ENCODE data around the gene LCN15. TPM values are rescaled to one million over a fixed set of nuclear protein-coding genes. Genes with fewer than 3 reads are reported as not detected.

LCN15 gene, protein sequence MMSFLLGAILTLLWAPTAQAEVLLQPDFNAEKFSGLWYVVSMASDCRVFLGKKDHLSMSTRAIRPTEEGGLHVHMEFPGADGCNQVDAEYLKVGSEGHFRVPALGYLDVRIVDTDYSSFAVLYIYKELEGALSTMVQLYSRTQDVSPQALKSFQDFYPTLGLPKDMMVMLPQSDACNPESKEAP
- total RNA-seq = 1 to 10 TPM in 1 of 2 donors, under 1 TPM in 1; 0.63 to 1.4 TPM

DNA sequence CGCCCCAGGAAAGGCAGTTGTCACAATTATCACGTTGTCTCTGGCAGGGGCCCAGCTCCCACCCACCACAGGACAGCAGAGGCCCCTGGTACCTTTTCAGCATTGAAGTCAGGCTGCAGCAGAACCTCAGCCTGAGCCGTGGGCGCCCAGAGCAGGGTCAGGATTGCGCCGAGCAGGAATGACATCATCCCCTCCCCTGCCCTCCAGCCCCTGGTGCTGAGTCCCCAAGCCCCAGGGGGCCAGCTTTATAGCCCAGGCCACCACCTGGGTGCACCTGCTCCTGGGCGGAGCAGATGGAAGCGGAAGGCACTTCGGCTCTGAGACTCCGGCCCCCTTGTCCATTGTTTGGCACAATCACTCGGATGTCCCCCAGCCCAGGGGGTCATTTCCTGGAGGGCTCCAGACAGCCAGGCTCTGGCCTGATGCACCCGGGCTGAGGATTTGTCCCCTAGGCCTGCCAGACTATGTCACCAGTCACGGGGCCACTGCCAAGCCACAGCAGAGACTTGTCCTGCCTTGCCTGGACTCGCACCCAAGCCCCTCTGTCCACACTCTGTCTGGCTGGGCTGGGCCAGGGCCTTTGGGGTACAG, at the start of gene LCN15:
Gene LCN15, minus strand, starts transcription at position 218 of the 591 bp plus-strand sequence. Its CDS starts 30 bp downstream, at position 188.
- no peaks in the 10 kb centered on the region for H3K9me3 ChIP-seq
- H3K4me3 ChIP-seq = no peak within 1 kb of the TSS
- H3K27ac ChIP-seq = no peak within 1 kb of the TSS
- TF ChIP-seq, protein P1, sequence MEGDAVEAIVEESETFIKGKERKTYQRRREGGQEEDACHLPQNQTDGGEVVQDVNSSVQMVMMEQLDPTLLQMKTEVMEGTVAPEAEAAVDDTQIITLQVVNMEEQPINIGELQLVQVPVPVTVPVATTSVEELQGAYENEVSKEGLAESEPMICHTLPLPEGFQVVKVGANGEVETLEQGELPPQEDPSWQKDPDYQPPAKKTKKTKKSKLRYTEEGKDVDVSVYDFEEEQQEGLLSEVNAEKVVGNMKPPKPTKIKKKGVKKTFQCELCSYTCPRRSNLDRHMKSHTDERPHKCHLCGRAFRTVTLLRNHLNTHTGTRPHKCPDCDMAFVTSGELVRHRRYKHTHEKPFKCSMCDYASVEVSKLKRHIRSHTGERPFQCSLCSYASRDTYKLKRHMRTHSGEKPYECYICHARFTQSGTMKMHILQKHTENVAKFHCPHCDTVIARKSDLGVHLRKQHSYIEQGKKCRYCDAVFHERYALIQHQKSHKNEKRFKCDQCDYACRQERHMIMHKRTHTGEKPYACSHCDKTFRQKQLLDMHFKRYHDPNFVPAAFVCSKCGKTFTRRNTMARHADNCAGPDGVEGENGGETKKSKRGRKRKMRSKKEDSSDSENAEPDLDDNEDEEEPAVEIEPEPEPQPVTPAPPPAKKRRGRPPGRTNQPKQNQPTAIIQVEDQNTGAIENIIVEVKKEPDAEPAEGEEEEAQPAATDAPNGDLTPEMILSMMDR (IDR thresholded peaks at IDR 0.05) = no peak
- DNase-seq (ENCODE audit: low spot score) = no peak
- H3K27me3 ChIP-seq = no peaks in the 10 kb centered on the region
- H3K36me3 ChIP-seq = no peaks in the 10 kb centered on the region
- H3K4me1 ChIP-seq = peaks cover 0 to 11% of the 10 kb centered on the region in 2 donors

DNA sequence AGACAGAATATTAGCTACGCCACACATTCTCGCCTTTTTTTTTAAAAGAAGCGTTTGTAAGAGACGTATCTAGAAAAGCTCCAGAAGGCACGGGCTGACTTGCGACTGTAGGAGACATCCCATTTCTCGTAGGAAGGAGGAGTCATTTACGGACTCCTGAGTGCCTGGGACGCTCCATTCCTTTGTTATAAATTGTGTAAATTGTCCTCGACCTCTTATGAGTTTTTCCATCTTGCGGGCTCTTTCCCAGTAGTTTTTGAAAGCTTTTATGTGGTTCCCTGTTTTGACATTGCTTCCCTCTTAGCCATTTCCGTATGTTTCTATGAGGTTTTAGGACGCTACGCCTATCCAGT, 44.5 kb upstream of the LCN15 start:
- H3K4me1 ChIP-seq = peaks cover 0 to 43% of the 10 kb centered on the region in 2 donors
- H3K27me3 ChIP-seq = no peaks in the 10 kb centered on the region
- H3K27ac ChIP-seq = peak overlapping the region; percentile 77 to 88

DNA sequence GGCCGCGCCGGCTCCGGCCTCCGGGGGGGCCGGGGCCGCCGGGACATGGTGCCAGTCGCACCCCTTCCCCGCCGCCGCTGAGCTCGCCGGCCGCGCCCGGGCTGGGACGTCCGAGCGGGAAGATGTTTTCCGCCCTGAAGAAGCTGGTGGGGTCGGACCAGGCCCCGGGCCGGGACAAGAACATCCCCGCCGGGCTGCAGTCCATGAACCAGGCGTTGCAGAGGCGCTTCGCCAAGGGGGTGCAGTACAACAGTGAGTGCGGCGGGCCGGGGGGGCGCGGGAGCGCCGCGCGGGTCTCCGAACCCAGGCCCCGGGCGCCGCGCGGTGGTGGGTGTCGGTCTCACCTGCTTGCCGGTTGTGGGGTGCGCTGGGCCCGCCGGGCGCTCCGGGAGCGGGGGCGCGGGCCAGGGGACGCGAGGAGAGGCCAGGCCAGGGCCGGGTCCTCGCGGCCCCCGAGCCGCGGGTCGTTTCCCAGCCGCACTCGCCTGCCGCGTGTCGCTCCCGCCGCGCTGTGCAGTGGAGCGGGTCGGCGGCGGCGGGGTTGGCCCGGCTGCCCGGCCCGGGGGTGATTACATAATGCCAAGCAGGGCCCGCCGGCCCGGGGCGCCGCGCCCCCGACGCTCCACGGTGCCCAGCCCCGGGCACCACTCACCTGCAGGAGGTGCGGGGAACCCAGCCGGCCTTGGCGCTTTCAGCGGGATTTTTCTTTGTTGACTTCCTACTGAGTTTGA, 43.9 kb upstream of the LCN15 start:
- TF ChIP-seq, protein P1 (IDR thresholded peaks at IDR 0.05) = peak in 1 of 2 donors; percentile 19
- peak overlapping the region; percentile 77 to 88 for H3K27ac ChIP-seq
- H3K9me3 ChIP-seq = no peaks in the 10 kb centered on the region
- peaks cover 0 to 43% of the 10 kb centered on the region in 2 donors for H3K4me1 ChIP-seq
- H3K27me3 ChIP-seq = no peaks in the 10 kb centered on the region
- peak overlapping the region; percentile 89 to 94 for H3K4me3 ChIP-seq
- peaks cover 4% of the 10 kb centered on the region for H3K36me3 ChIP-seq
- DNase-seq (ENCODE audit: low spot score) = no peak

More for the DNA sequence above, 44.5 kb upstream of the LCN15 start:
- no peak for DNase-seq (ENCODE audit: low spot score)
- Histone ChIP-seq H3K36me3 (peaks cover 4% of the 10 kb centered on the region), H3K4me3 (peak overlapping the region; percentile 89 to 94), H3K9me3 (no peaks in the 10 kb centered on the region)
- TF ChIP-seq, protein P1 (IDR thresholded peaks at IDR 0.05) = no peak

DNA sequence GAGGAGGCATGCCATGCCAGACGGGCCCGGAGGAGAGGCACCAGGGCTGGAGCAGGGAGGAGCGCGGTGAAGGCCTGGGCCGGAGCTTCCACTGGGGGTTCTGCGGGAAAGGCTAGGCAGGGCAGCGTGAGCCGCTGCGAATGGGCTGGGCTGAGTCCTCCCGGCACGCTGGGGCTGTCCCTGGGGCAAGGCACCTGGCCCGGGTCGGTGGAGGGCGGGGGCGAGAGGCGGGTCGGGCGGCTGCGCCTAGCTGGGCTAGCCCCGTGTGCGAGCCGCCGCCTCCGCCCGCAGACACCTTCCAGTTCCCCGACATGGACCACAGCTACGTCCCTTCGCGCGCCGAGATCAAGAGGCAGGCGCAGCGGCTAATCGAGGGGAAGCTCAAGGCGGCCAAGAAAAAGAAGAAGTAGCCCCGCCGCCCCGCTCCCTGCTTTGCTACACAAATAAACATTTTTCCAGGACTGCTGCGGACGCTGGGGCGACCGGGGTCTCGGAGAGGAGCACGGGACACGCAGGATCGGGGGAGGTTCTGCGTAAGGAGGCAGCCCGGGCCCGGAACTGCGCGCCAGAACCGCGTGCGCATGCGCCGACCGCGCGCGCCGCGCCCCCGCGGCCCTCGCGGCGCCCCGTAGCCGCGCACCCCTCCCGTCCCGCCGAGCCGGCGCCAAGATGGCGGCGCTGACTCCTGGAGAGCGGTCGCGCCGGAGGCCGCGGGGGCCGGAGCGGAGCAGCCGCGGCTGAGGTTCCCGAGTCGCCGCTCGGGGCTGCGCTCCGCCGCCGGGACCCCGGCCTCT, 43.2 kb upstream of the LCN15 start, which contains the start of gene RABL6:
Gene RABL6, plus strand, starts transcription at position 668 of the 794 bp plus-strand sequence. CDS start 249 bp downstream, outside the sequence.
- peak within 1 kb of the TSS; percentile 89 to 94 for H3K4me3 ChIP-seq
- H3K27me3 ChIP-seq = no peaks in the 10 kb centered on the region
- TF ChIP-seq, protein P1 (IDR thresholded peaks at IDR 0.05) = no peak
- peaks cover 0 to 43% of the 10 kb centered on the region in 2 donors for H3K4me1 ChIP-seq
- H3K9me3 ChIP-seq = no peaks in the 10 kb centered on the region
- H3K36me3 ChIP-seq = peaks cover 4% of the 10 kb centered on the region
- DNase-seq (ENCODE audit: low spot score) = peak; percentile 77
- peak within 1 kb of the TSS; percentile 88 to 89 for H3K27ac ChIP-seq

DNA sequence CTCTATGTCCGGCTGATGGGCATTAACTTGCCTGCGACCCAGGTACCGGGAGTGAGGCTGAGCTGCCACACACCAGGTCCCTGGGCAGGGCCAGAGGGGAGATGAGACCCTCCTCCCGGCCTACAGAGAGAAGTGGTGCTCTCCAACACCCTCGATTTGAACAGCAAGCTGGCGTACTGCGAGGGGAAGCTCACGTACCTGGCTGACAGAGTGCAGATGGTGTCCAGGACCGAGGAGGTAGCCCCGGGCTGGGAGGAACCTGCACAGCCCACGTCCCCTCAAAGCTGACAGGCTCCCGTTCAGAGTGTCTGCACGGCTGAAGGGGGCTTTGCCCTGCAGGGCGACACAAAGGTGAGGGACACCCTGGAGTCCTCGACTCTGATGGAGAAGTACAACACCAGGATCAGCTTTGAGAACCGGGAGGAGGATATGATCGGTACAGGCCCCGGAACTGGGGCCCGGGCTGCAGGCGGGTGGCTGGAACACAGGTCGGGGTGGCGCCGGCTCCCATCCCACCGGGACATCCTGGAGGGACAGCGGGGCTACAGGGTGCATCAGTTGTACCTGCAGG, 42.4 kb upstream of the LCN15 start:
- H3K4me3 ChIP-seq = peak overlapping the region; percentile 54 to 94
- H3K4me1 ChIP-seq = peaks cover 0 to 43% of the 10 kb centered on the region in 2 donors
- H3K27ac ChIP-seq = peak overlapping the region; percentile 88 to 89
- no peak for DNase-seq (ENCODE audit: low spot score)
- TF ChIP-seq, protein P1 (IDR thresholded peaks at IDR 0.05) = no peak
- peaks cover 4% of the 10 kb centered on the region for H3K36me3 ChIP-seq
- no peaks in the 10 kb centered on the region for H3K9me3 ChIP-seq
- no peaks in the 10 kb centered on the region for H3K27me3 ChIP-seq

Data from right atrium auricular region (tissue), 2 donors.